Measurements from ENCODE around the gene PLCH1.

Gene PLCH1

DNA sequence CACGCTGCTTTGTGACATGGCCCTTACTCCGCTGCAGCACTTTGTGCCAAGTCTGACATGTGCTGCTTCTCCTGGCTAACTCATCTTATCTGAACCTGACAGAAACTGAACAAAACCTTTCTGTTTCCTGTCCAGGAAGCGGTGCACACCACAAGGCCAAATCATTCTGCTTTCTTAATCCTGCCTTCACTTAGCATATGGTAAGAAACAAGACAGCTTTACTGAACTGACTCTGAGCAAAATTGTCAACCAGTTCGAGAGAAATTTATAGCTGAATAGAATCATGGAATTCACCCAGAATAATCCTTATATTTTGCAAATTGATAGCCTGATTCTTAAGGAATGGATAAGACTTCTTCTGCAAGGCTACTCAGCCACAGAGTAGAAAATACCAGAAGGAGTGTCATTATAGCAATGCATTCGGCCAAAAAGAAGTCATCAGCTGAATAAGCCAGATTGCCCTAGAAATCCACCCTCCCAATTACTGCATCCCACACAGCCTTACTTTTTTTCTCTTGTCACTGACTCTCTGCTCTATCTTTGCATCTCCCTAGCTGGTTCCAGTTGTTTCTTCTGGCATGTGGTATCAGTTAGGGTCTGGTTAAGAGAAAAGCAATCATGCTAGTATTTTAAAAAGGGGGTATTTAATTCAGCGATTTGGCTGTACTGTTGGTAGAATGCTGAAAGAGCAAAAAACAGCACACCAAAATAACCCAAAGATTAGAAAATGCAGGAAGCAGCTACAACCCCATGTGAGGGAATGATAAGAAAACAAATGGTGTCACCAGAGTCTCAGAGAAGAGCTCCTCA, 409.8 kb downstream of the PLCH1 start:
- Histone ChIP-seq H3K4me2 (ENCODE audit: low read length) (no peak overlapping the region), H3K9me3 (ENCODE audit: control insufficient read depth, insufficient read depth, low read length) (no peaks in the 10 kb centered on the region), H3K4me1 (ENCODE audit: control insufficient read depth, low read length) (peaks cover 3% of the 10 kb centered on the region; the same call in 1 of the 2 replicates), H3K9me2 (replicated peaks; ENCODE audit: control insufficient read depth, low read length) (no peaks in the 10 kb centered on the region), H3K4me3 (ENCODE audit: low read length) (no peak overlapping the region), H3F3A (ENCODE audit: control insufficient read depth, insufficient read depth) (no peaks in the 10 kb centered on the region), H3K27ac (ENCODE audit: low read depth, low read length) (no peak overlapping the region), H4K20me1 (ENCODE audit: control insufficient read depth, insufficient read depth, low read depth, low read length) (no peaks in the 10 kb centered on the region), H3K36me3 (ENCODE audit: control insufficient read depth, low read length) (no peaks in the 10 kb centered on the region), H3K79me2 (ENCODE audit: control insufficient read depth, low read length) (no peaks in the 10 kb centered on the region), H3K27me3 (ENCODE audit: control insufficient read depth, low read length) (no peaks in the 10 kb centered on the region)
- TF ChIP-seq EZH2phosphoT487 (IDR thresholded peaks at IDR 0.05; ENCODE audit: borderline replicate concordance, low read length) = no peak
- TF ChIP-seq, protein P1, sequence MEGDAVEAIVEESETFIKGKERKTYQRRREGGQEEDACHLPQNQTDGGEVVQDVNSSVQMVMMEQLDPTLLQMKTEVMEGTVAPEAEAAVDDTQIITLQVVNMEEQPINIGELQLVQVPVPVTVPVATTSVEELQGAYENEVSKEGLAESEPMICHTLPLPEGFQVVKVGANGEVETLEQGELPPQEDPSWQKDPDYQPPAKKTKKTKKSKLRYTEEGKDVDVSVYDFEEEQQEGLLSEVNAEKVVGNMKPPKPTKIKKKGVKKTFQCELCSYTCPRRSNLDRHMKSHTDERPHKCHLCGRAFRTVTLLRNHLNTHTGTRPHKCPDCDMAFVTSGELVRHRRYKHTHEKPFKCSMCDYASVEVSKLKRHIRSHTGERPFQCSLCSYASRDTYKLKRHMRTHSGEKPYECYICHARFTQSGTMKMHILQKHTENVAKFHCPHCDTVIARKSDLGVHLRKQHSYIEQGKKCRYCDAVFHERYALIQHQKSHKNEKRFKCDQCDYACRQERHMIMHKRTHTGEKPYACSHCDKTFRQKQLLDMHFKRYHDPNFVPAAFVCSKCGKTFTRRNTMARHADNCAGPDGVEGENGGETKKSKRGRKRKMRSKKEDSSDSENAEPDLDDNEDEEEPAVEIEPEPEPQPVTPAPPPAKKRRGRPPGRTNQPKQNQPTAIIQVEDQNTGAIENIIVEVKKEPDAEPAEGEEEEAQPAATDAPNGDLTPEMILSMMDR (IDR thresholded peaks at IDR 0.05; ENCODE audit: low read depth, low read length, poor library complexity, severe bottlenecking) = no peak

DNA sequence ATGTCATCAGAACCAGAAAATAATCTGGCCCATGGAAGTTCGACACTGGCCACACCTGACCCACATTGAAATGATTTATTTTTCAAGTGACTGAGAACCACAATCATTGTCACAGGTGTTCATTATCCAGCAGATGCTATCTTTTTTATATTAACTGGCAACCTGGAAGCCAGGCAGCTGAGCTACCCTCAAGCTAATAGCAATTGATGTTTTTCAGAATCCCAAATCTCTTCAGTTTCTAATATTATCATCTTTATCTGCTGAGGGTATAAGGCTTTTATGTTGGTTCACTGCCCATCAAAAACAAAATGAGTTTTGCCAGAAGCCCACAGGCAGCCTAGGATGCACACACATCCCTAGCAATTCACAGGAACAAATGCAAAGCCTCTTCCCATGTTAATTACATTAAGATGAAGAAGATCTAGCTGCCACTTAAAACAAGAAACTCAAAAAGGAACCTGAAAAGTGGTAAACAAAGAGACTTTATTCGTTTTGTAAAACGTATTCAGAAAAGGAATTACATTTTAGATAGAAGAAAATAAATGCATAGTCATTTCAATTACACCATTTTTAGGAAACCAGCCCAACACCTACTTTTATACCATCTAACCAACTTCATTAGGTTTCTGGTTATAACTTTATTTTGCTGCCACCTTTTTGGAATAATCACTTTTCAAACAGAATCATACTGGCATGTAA, 410.5 kb downstream of the PLCH1 start:
- no peaks in the 10 kb centered on the region for H4K20me1 ChIP-seq (ENCODE audit: control insufficient read depth, insufficient read depth, low read depth, low read length)
- no peak for TF ChIP-seq EZH2phosphoT487 (IDR thresholded peaks at IDR 0.05; ENCODE audit: borderline replicate concordance, low read length)
- TF ChIP-seq, protein P1 (IDR thresholded peaks at IDR 0.05; ENCODE audit: low read depth, low read length, poor library complexity, severe bottlenecking) = no peak
- no peaks in the 10 kb centered on the region for H3K79me2 ChIP-seq (ENCODE audit: control insufficient read depth, low read length)
- H3K27me3 ChIP-seq (ENCODE audit: control insufficient read depth, low read length) = no peaks in the 10 kb centered on the region
- no peak overlapping the region for H3K4me3 ChIP-seq (ENCODE audit: low read length)
- no peaks in the 10 kb centered on the region for H3K9me2 ChIP-seq (replicated peaks; ENCODE audit: control insufficient read depth, low read length)
- no peak overlapping the region for H3K27ac ChIP-seq (ENCODE audit: low read depth, low read length)
- no peaks in the 10 kb centered on the region for H3F3A ChIP-seq (ENCODE audit: control insufficient read depth, insufficient read depth)
- H3K36me3 ChIP-seq (ENCODE audit: control insufficient read depth, low read length) = no peaks in the 10 kb centered on the region
- peaks cover 3% of the 10 kb centered on the region; the same call in 1 of the 2 replicates for H3K4me1 ChIP-seq (ENCODE audit: control insufficient read depth, low read length)
- no peaks in the 10 kb centered on the region for H3K9me3 ChIP-seq (ENCODE audit: control insufficient read depth, insufficient read depth, low read length)
- H3K4me2 ChIP-seq (ENCODE audit: low read length) = no peak overlapping the region

DNA sequence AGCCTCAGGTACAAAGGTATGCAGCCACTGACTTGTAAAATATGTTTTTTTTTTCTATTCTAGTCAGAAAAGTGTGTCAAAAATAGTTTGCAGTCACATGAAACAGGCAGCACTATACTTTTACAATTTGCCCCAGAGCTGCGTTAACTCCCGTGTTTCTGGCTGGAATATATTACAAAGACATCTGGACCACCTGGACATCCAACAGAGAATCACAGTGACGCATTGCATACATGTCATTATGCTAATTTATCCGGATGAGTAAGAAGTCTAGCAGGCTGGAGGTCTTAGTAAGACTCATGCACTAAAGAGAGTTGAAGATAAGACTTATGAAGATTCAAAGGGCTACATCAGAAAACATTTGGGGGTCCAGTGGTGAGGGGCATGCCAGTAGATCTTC, 412.2 kb downstream of the PLCH1 start:
- Histone ChIP-seq H4K20me1 (ENCODE audit: control insufficient read depth, insufficient read depth, low read depth, low read length) (no peaks in the 10 kb centered on the region), H3K4me3 (ENCODE audit: low read length) (no peak overlapping the region), H3K9me2 (replicated peaks; ENCODE audit: control insufficient read depth, low read length) (no peaks in the 10 kb centered on the region), H3F3A (ENCODE audit: control insufficient read depth, insufficient read depth) (no peaks in the 10 kb centered on the region), H3K4me1 (ENCODE audit: control insufficient read depth, low read length) (peaks cover 3% of the 10 kb centered on the region; the same call in 1 of the 2 replicates), H3K4me2 (ENCODE audit: low read length) (no peak overlapping the region), H3K27me3 (ENCODE audit: control insufficient read depth, low read length) (no peaks in the 10 kb centered on the region), H3K9me3 (ENCODE audit: control insufficient read depth, insufficient read depth, low read length) (no peaks in the 10 kb centered on the region), H3K36me3 (ENCODE audit: control insufficient read depth, low read length) (no peaks in the 10 kb centered on the region), H3K27ac (ENCODE audit: low read depth, low read length) (no peak overlapping the region), H3K79me2 (ENCODE audit: control insufficient read depth, low read length) (no peaks in the 10 kb centered on the region)
- TF ChIP-seq EZH2phosphoT487 (IDR thresholded peaks at IDR 0.05; ENCODE audit: borderline replicate concordance, low read length) = no peak
- TF ChIP-seq, protein P1 (IDR thresholded peaks at IDR 0.05; ENCODE audit: low read depth, low read length, poor library complexity, severe bottlenecking) = no peak
